IPS-NIHi11 (cell line): ENCODE data around the gene TXLNG.
A peak's percentile ranks its signal among the peaks of the same experiment; 100 is the strongest.
"Not testable (repeated sequence)": the region's sequence is repeated elsewhere in the genome, so short reads cannot be mapped to it uniquely, and the experiment has no call there.

Experiments
- DNase-seq: peaks from one replicate; pipeline ENCODE4 v3.0.0; 2012; ENCODE audit warnings: mixed read lengths, low spot score

TXLNG gene

GRCh38 chrX:16786139-16786790, at the start of gene TXLNG:
TSS of gene TXLNG (plus strand) at chrX:16786466. CDS start at chrX:16786488, 22 bp downstream.
- peak; percentile 87 for DNase-seq

GRCh38 chrX:16737024-16737423, 49.2 kb upstream of the TXLNG start:
- no peak for DNase-seq

GRCh38 chrX:16739574-16739973, 46.7 kb upstream of the TXLNG start:
- DNase-seq = no peak

GRCh38 chrX:16743604-16744325, 42.5 kb upstream of the TXLNG start:
- DNase-seq = no peak

- DNase-seq = no peak
Measured at GRCh38 chrX:16745102-16745501, 41.2 kb upstream of the TXLNG start.

- no peak for DNase-seq
Measured at GRCh38 chrX:16745659-16746058, 40.6 kb upstream of the TXLNG start.

GRCh38 chrX:16748425-16748824, 37.8 kb upstream of the TXLNG start:
- no peak for DNase-seq

GRCh38 chrX:16750136-16750535, 36.1 kb upstream of the TXLNG start:
- no peak for DNase-seq

GRCh38 chrX:16754019-16754418, 32.2 kb upstream of the TXLNG start:
- DNase-seq = no peak

- no peak for DNase-seq
Measured at GRCh38 chrX:16756724-16757123, 29.5 kb upstream of the TXLNG start.

GRCh38 chrX:16761500-16761899, 24.8 kb upstream of the TXLNG start:
- not testable (repeated sequence) for DNase-seq

- DNase-seq = no peak
Measured at GRCh38 chrX:16762579-16762978, 23.7 kb upstream of the TXLNG start.

GRCh38 chrX:16765594-16765993, 20.7 kb upstream of the TXLNG start:
- no peak for DNase-seq

- no peak for DNase-seq
Measured at GRCh38 chrX:16770970-16771482, 15.2 kb upstream of the TXLNG start.

GRCh38 chrX:16771483-16772398, 14.5 kb upstream of the TXLNG start:
- peak; percentile 45 for DNase-seq

- peak; percentile 7 for DNase-seq
Measured at GRCh38 chrX:16772460-16772859, 13.8 kb upstream of the TXLNG start.

GRCh38 chrX:16774746-16775145, 11.5 kb upstream of the TXLNG start:
- DNase-seq = no peak

GRCh38 chrX:16778545-16778944, 7.7 kb upstream of the TXLNG start:
- DNase-seq = no peak

- no peak for DNase-seq
Measured at GRCh38 chrX:16778993-16779392, 7.3 kb upstream of the TXLNG start.

GRCh38 chrX:16779815-16780214, 6.5 kb upstream of the TXLNG start:
- not testable (repeated sequence) for DNase-seq

GRCh38 chrX:16783452-16783851, 2.8 kb upstream of the TXLNG start:
- no peak for DNase-seq

- DNase-seq = not testable (repeated sequence)
Measured at GRCh38 chrX:16784440-16784839, 1.8 kb upstream of the TXLNG start.
